ENCODE results near the gene NCOA7.
"Not testable (repeated sequence)": the region's sequence is repeated elsewhere in the genome, so short reads cannot be mapped to it uniquely, and the experiment has no call there.

The NCOA7 gene

GRCh38 chr6:125791151-125791819 is 525 bp downstream of the NCOA7 start:
- DNase-seq (ENCODE audit: low spot score): peak; percentile 65

GRCh38 chr6:125791820-125792165 is 1.0 kb downstream of the NCOA7 start:
- no peak for DNase-seq (ENCODE audit: low spot score)

DNA sequence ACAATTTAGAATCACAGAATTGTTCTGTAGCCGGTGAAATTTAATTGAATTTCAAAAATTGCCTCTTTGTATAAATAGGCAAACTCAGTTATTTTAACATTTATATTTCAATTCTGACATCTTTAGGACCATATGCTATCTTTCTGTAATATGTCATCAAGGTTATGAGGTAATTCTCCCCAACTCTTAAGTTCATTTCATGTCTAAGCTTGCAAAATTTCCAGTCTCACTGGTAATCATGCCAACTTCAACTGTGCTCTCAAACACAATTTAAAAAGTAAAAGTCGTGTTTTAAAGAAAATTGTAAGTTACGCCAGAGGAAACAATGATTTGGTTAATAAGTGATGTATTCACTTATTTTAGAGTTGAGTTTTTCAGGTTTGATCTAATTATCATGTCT is 1.4 kb downstream of the NCOA7 start:
- DNase-seq (ENCODE audit: low spot score): no peak

- no peak for DNase-seq (ENCODE audit: low spot score)
Measured at GRCh38 chr6:125792680-125793079, 1.9 kb downstream of the NCOA7 start.

DNA sequence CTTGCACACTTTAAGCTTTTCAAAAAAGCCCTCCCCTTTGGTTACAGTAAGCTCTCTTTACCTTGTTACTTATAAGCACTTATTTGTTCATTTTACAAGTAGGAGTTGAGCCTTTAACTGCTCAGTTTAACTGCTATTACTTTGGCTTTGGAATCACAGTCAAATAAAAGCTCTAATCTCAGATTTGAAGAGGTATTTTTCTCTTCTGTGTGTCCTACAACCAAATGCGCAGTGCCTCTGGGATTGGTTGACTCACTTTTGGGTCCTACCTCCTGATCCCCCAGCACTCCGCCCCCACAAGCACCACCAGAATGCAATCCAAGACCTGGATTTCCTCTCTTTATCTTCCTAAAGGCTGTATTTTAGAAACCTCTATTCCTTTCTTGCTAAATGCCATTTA is 2.5 kb downstream of the NCOA7 start:
- no peak for DNase-seq (ENCODE audit: low spot score)

- peak; percentile 30 for DNase-seq (ENCODE audit: low spot score)
Measured at GRCh38 chr6:125793863-125794262, 3.1 kb downstream of the NCOA7 start.

DNA sequence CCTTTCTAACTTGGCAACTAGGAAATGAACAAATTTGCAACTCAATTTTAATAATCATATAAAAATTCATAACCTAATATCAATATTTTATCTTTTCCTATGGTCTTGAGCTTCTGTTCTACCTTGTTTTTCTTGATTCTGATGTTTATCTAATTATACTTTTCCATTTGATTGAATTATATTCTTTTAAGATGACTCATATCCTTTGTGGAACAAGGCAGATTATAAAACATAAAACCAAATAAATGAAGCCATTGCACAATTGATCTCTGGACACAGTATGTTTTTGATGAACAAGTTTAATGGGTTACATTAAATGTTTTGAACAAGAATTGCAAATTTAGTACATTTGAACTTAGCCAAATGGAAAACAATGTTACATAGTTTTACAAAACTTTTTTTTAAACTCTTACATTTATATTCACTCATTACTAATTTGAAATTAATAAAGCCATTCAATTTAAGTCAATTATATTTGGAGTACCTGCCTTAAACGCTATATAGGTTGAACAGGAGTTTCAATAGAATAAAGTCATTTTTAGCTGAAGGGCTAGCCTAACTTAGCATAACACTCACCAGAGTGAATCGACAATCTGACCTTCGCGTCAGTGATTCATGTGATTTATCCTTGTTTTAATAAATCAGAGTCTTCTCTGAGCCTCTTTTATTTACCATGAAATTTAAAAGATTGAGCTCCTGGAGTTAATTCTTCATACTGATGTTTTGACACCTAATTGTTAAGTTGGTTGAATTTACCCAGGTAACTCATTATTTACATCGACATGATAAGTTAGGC is 3.8 kb downstream of the NCOA7 start:
- DNase-seq (ENCODE audit: low spot score): no peak

DNA sequence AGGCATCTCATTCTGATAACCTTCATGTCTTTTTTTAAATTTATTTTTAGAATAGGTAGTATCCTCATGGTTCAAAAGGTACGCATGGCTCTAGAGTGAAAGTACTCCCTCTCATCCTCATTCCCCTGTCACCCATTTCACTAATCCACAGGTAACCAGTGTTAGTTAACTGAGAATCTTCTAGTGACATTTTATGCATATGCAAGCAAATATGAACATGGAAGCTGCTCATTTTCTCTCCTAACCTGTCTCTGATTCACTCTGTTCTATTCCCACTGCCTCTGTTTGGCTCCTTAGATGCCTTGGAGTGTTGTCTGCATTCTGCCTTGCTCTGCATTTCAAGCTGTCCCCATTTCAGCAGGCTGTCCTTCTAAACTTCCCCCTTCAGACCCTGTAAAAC is 4.5 kb downstream of the NCOA7 start:
- DNase-seq (ENCODE audit: low spot score): no peak

- DNase-seq (ENCODE audit: low spot score): no peak
Measured at GRCh38 chr6:125797120-125797885, 6.5 kb downstream of the NCOA7 start.

DNA sequence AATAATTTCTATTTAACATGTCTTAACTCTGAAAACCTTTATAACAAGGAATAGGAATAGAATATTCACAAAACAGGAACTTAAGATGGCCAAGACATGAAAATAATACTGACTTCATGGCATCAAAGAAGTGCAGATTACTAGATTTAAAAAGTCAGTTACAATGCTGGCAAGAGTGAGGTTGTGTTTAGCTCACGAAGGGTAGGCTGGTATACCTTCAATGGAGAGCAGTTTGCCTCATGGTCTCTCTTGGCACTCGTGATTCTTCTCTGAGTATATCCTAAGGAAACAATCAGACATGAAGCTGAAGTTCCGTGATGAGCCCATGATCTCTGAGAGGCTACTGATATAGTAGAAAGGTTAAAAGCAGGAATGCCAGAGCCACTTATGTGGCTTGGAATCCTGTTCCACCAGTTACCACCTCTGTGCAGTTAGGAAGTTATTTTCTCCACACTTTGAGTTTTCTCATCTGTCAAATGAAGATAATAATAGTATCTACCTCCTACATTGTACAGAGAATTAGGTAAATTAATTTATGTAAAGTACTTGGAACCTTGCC is 7.2 kb downstream of the NCOA7 start:
- no peak for DNase-seq (ENCODE audit: low spot score)

- DNase-seq (ENCODE audit: low spot score): no peak
Measured at GRCh38 chr6:125798734-125799508, 8.2 kb downstream of the NCOA7 start.

- DNase-seq (ENCODE audit: low spot score): no peak
Measured at GRCh38 chr6:125802383-125802782, 11.6 kb downstream of the NCOA7 start.

DNA sequence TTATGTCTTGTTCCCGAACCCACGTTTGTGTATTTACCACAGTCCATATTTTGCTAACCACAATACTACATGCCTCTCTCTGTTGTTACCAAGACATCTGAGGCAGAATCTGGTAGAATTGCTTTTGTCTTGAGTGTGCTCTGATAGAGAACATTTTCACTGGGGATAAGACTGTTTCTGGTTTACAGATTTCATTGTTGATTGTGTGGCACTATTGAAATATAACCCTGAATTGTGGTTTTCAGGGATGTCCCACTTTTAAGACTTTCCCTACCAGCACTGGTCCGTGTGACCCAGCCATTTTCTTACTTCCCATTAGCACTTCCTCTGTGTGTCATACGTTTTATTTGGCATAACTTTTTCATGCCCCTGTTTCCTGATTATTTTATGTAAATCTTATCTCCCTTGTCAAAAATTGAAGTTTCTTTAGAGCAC is 12.2 kb downstream of the NCOA7 start:
- no peak for DNase-seq (ENCODE audit: low spot score)

GRCh38 chr6:125804264-125804663 is 13.5 kb downstream of the NCOA7 start:
- peak; percentile 51 for DNase-seq (ENCODE audit: low spot score)

DNA sequence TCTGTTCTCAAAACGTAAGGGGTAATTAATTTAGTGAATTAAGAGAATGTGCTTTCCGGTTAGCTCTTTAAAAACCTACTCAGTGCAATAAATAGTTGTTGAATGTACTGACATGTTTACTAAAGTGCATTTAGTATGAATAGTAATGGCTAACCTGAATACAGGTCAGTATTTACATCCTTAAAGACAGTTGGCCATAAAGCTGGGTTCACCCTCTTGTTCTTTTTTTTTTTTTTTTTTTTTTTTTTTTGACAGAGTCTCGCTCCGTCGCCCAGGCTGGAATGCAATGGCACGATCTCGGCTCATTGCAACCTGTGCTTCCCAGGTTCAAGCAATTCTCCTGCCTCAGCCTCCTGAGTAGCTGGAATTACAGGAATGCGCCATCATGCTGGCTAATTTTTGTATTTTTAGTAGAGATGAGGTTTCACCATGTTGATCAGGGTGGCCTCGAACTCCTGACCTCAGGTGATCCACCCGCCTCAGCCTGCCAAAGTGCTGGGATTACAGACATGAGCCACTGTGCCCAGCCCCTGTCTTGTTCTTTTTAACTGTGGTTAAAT is 14.2 kb downstream of the NCOA7 start:
- DNase-seq (ENCODE audit: low spot score): not testable (repeated sequence)

DNA sequence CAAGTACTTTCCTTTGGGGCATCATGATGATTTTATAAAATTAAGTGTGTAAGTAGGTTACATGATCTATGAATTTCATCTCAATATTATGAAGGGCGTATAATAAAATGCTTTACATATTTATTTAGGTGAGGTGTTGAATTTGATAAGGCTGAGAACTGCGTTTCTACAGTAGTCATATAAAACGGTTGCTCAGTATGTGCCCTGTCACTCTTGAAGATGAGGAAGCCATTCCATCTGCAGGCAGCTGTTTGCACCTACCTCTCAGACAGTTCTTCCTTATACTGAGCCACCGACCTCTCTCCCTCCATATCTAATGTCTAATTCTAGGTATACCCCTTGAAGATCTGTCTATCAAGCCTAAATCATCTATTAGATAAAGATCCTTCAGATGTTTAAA is 16.1 kb downstream of the NCOA7 start:
- DNase-seq (ENCODE audit: low spot score): no peak

GRCh38 chr6:125807293-125807692 is 16.5 kb downstream of the NCOA7 start:
- no peak for DNase-seq (ENCODE audit: low spot score)

GRCh38 chr6:125808060-125808459 is 17.3 kb downstream of the NCOA7 start:
- DNase-seq (ENCODE audit: low spot score): no peak

GRCh38 chr6:125808591-125808990 is 17.8 kb downstream of the NCOA7 start:
- no peak for DNase-seq (ENCODE audit: low spot score)

GRCh38 chr6:125809570-125810170 is 18.9 kb downstream of the NCOA7 start:
- no peak for DNase-seq (ENCODE audit: low spot score)

- no peak for DNase-seq (ENCODE audit: low spot score)
Measured at GRCh38 chr6:125810445-125810844, 19.7 kb downstream of the NCOA7 start.
